ENCODE results near the gene PEX11G.

The PEX11G gene

GRCh38 chr19:7492558-7492957, 3.7 kb upstream of the PEX11G start:
- no peak for DNase-seq

DNA sequence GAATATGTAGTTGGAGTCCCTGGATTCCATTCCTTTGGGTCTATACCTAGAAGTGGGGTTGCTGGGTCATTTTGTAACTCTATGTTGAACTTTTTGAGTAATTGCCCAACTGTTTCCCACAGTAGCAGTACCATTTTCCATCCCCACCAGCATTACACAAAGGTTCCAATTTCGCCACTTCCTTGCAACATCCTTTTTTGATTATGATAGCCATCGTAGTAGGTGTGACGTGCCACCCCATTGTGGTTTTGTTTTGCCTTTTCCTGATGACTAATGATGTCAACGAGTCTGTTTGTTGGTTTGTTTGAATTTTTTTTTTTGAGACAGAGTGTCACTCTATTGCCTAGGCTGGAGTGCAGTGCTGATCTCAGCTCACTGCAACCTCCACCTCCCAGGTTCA, 3.3 kb upstream of the PEX11G start:
- no peak for DNase-seq

GRCh38 chr19:7489609-7490044, 792 bp upstream of the PEX11G start:
- no peak for DNase-seq

DNA sequence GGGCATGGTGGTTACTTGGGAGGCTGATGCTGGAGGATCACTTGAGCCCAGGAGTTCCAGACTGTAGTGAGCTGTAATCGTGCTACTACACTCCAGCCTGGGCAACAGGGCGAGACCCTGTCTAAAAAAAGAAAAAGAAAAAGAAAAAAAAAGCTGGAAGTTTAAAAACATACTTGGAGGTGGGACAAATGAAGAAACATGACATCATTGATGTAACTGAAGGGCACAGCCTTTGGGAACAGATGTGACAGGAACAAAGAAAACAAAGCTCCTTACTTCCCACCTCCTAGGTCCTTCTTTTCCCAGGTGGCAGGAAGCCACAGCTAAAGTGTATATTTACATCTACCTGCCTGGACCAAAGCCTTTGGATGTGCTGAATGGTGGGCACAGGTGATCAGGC, 1.9 kb downstream of the PEX11G start:
- DNase-seq: no peak

GRCh38 chr19:7483720-7484201, 5.1 kb downstream of the PEX11G start:
- DNase-seq: no peak

GRCh38 chr19:7482584-7483439, 6.0 kb downstream of the PEX11G start:
- DNase-seq: no peak

DNA sequence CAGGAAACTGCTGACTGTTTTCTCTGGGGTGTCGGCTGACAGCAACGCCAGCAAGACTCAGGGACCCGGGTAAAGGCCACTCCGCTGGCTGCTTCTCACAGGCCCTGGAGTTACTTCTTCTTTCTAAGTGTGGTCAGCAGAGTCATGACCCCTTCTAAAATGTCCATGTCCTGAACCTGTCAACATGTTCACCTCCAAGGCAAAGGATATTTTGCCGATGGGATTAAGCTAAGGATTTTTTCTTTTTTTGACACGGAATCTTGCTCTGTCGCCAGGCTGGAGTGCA, 7.9 kb downstream of the PEX11G start:
- DNase-seq: no peak

DNA sequence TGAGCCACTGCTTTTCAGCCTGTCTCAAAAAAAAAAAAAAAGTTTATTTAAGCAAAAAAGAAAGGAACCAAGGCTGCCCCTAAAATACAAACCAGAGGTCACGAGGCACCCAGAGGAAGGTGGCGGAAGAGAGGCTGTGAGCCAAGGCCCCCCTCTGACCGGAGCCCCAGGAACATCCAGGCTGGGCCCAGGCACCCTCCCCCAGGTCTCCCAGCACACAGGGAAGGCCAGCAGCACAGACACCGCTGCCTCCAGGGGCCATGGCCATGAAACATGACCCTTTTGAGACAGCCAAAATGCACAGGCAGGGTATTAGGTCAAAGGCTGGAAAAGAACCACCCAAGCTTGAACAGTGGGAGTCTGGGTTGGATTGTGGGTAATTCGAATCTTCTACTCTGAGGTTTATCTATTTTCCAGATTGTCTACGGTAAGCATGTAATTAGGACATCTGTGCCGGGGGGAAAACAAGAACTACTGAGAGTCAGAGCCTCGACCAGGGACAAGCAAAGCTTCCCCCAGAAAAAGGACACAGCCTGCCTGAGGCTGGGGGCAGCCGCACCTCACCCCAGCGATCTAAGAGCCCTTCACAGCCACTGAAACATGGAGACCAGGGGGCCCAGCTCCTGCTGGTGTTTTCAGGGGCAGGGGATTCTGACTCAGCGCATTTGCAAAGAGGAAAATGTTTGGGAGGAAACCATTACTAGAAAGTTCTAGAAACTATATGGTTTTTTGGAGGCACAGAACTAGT, 8.4 kb downstream of the PEX11G start:
- DNase-seq: no peak

DNA sequence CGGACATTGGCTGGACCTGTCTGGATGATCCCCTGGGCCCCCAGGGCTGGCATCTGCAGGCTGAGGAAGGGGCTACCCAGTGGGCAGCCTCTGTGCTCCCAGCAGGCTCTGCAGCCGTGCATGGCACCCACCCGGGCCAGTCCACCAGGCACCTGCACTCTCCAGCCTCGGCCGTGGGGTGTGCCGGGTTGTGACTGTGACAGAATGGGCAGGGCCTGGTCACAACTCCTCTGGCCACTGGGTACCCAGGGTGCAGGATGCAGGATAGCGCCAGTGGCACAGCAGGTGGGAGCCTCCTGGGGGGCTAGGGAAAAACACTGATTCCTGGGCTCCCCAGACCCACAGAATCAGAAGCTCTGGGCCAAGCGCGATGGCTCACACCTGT, 10.0 kb downstream of the PEX11G start:
- no peak for DNase-seq

GRCh38 chr19:7478173-7478842, 10.5 kb downstream of the PEX11G start:
- no peak for DNase-seq

GRCh38 chr19:7477758-7478157, 11.1 kb downstream of the PEX11G start:
- DNase-seq: no peak

DNA sequence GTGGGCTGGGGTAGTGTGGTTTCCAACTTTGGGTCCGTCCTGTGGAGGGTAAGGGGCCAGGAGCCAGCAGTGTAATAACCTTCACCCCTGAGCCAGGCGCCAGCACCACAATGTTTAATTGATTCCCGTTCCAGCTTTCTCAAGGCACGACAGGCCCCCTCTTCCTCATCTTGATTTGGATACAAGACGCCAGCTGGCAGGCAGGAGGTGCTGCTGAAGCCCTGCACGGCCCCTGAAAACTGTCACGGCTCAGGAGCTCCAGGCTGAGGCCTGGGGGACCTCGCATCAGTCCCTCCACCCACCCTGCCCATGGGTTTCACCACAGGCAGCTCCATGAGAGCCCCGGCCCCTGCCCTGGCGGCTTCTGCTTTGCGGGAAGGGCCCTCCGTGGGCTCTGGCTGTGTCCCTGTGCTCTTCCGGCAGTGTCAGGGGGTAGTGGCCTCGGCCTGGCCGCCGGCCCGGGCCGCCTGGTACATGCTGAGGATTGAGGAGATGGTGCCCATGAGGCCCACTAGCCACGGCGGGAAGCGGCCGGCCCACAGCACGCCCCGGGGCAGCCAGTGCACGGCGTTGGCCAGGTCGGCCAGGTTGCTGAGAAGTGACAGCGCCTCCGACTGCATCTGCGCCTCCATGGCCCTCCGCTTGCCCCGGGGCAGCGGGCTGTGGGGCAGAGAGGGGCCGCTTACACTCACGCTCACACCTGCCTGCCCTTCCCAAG, 11.9 kb downstream of the PEX11G start:
- DNase-seq: no peak

DNA sequence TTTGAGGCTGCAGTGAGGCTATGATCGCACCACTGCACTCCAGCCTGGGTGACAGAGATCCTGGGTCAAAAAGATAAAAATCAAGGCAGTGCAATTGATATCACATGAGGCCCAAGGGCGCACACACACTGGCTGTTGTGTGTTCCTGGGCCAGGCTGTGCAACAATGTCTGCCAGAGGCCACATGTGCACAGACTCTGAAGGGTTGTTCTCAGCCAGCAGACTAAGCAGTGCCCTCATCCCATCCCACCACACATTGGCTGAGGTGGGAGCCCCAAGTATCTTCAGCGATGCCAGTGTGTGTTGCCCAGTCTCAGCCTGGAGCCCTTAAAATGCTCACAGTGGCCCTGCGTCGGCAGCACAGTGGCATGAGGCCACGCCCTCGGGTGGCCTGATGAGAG, 12.6 kb downstream of the PEX11G start:
- no peak for DNase-seq

DNA sequence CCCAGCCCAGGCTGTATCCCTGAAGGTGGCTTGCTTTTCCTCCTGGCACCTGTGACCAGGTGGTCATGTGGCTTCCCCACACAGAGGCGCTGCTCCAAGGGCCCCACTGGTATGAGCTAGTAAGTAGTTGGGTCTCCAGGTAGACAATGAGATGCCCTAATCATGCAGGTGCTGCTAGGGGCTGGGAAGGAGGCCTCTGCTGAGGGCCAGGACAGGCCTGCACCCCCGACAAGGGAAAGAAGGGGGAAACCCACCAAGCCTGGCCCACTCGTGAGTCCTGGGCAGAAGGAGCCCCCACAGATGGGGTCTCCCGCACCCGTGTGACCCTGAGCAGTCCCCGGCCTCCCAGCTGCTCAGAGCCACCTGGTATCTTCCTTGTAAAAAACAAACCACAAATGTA, 13.2 kb downstream of the PEX11G start:
- DNase-seq: no peak

GRCh38 chr19:7471696-7472615, 16.9 kb downstream of the PEX11G start:
- no peak for DNase-seq

DNA sequence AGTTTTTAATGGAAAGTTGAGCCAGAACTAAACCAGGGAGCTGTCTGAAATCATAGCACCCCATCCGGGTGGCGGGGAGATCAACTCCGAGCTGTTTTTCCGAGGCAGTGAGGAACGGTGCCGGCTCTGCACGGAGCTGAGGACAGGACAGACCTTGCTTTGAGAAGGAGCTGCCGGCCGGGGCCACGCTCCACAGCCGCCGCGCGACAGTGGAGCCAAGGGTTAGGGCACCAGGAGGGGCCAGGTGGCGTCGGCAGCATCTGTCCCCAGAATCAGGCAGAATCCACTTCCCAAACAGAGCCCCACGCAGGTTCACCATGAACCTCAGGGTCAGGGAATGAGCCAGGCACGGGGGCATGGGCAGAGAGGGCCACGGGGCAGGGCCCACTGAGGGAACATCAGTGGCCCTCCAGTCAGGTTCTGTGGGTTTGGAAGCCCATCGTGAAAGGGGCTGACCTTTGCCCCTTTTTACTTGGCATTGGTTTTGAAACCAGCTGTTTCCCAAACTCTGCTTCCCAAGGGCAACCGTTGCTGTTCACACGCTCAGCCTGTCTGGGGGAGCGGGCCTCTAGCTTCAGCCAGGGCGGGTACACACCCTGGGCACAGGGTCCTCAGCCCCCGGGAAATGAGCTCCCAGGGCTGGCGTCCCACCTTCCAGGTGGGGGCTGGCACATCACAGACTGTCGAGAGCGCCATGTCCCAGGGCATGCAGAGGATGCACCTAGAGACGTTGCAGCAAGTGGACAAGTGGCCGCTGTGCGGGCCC, 18.1 kb downstream of the PEX11G start:
- no peak for DNase-seq

DNA sequence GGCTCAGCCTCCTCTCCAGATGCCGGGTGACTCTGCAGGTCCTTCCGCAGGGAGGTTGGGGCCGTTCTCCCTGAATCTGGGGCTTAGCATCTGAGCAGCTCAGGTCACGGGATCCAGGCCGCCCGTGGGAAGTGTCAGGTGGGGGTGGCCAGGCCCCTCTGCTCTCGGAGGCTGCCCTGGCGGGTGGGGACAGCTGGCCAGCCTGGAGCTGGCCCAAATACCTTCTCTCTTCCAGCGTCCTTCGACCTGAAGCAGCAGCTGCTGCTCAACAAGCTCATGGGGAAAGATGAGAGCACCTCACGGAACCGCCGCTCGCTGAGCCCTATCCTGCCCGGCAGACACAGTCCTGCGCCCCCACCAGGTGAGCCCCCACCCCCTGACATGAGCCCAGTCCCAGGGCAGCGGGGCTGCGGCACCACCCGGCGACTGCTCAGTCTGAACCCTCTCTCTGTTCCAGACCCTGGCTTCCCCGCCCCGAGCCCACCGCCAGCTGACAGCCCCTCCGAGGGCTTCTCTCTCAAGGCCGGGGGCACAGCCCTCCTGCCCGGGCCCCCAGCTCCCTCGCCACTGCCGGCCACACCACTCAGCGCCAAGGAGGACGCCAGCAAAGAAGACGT, 19.1 kb downstream of the PEX11G start:
- DNase-seq: no peak

GRCh38 chr19:7468840-7469239, 20.0 kb downstream of the PEX11G start:
- no peak for DNase-seq

- DNase-seq: no peak
Measured at GRCh38 chr19:7467009-7467989, 21.5 kb downstream of the PEX11G start.

Data from activated CD8-positive, alpha-beta memory T cell treated with anti-CD3 and anti-CD28 coated beads for 24 hours (primary cell).